ENCODE results near the gene CTDSP2.

The CTDSP2 gene

GRCh38 chr12:57782243-57782607 is 64.3 kb downstream of the CTDSP2 start:
- Histone ChIP-seq H3K36me3 (ENCODE audit: insufficient read depth, insufficient read length, low read length) (peaks cover 40% of the 10 kb centered on the region), H3K9ac (ENCODE audit: insufficient read length, low read depth) (no peak overlapping the region), H3K9me3 (ENCODE audit: insufficient read depth, low read length) (no peaks in the 10 kb centered on the region), H3K4me3 (ENCODE audit: insufficient read length, low read depth) (peak overlapping the region; percentile 100), H3K4me1 (ENCODE audit: insufficient read depth, insufficient read length) (no peaks in the 10 kb centered on the region), H3K27me3 (ENCODE audit: insufficient read depth, insufficient read length) (no peaks in the 10 kb centered on the region)
- DNase-seq (ENCODE audit: low read depth, low spot score): no peak
- no peak for TF ChIP-seq ZNF274 (IDR thresholded peaks at IDR 0.05; ENCODE audit: low read depth, low read length)
- no peak for TF ChIP-seq YY1 (IDR thresholded peaks at IDR 0.05; ENCODE audit: insufficient read depth, insufficient read length)
- no peak for TF ChIP-seq SUZ12 (IDR thresholded peaks at IDR 0.05; ENCODE audit: extremely low read depth, insufficient read depth, insufficient read length)

- Histone ChIP-seq H3K9ac (ENCODE audit: insufficient read length, low read depth) (no peak overlapping the region), H3K27me3 (ENCODE audit: insufficient read depth, insufficient read length) (no peaks in the 10 kb centered on the region), H3K4me3 (ENCODE audit: insufficient read length, low read depth) (no peak overlapping the region), H3K4me1 (ENCODE audit: insufficient read depth, insufficient read length) (no peaks in the 10 kb centered on the region), H3K36me3 (ENCODE audit: insufficient read depth, insufficient read length, low read length) (peaks cover 38% of the 10 kb centered on the region), H3K9me3 (ENCODE audit: insufficient read depth, low read length) (no peaks in the 10 kb centered on the region)
- no peak for DNase-seq (ENCODE audit: low read depth, low spot score)
- TF ChIP-seq YY1 (IDR thresholded peaks at IDR 0.05; ENCODE audit: insufficient read depth, insufficient read length) (no peak), ZNF274 (IDR thresholded peaks at IDR 0.05; ENCODE audit: low read depth, low read length) (no peak), SUZ12 (IDR thresholded peaks at IDR 0.05; ENCODE audit: extremely low read depth, insufficient read depth, insufficient read length) (no peak)
Observed at GRCh38 chr12:57781801-57782200, 64.7 kb downstream of the CTDSP2 start.

GRCh38 chr12:57781244-57781643 is 65.3 kb downstream of the CTDSP2 start:
- Histone ChIP-seq H3K9me3 (ENCODE audit: insufficient read depth, low read length) (no peaks in the 10 kb centered on the region), H3K36me3 (ENCODE audit: insufficient read depth, insufficient read length, low read length) (peaks cover 33% of the 10 kb centered on the region), H3K27me3 (ENCODE audit: insufficient read depth, insufficient read length) (no peaks in the 10 kb centered on the region), H3K9ac (ENCODE audit: insufficient read length, low read depth) (no peak overlapping the region), H3K4me3 (ENCODE audit: insufficient read length, low read depth) (no peak overlapping the region), H3K4me1 (ENCODE audit: insufficient read depth, insufficient read length) (no peaks in the 10 kb centered on the region)
- DNase-seq (ENCODE audit: low read depth, low spot score): no peak
- TF ChIP-seq ZNF274 (IDR thresholded peaks at IDR 0.05; ENCODE audit: low read depth, low read length) (no peak), SUZ12 (IDR thresholded peaks at IDR 0.05; ENCODE audit: extremely low read depth, insufficient read depth, insufficient read length) (no peak), YY1 (IDR thresholded peaks at IDR 0.05; ENCODE audit: insufficient read depth, insufficient read length) (no peak)

- H3K4me3 ChIP-seq (ENCODE audit: insufficient read length, low read depth): no peak overlapping the region
- H3K36me3 ChIP-seq (ENCODE audit: insufficient read depth, insufficient read length, low read length): peaks cover 27% of the 10 kb centered on the region
- H3K9me3 ChIP-seq (ENCODE audit: insufficient read depth, low read length): no peaks in the 10 kb centered on the region
- no peaks in the 10 kb centered on the region for H3K4me1 ChIP-seq (ENCODE audit: insufficient read depth, insufficient read length)
- no peak for DNase-seq (ENCODE audit: low read depth, low spot score)
- H3K9ac ChIP-seq (ENCODE audit: insufficient read length, low read depth): no peak overlapping the region
- H3K27me3 ChIP-seq (ENCODE audit: insufficient read depth, insufficient read length): no peaks in the 10 kb centered on the region
- TF ChIP-seq YY1 (IDR thresholded peaks at IDR 0.05; ENCODE audit: insufficient read depth, insufficient read length): no peak
- no peak for TF ChIP-seq ZNF274 (IDR thresholded peaks at IDR 0.05; ENCODE audit: low read depth, low read length)
- no peak for TF ChIP-seq SUZ12 (IDR thresholded peaks at IDR 0.05; ENCODE audit: extremely low read depth, insufficient read depth, insufficient read length)
Observed at GRCh38 chr12:57780284-57780897, 66.1 kb downstream of the CTDSP2 start.

DNA sequence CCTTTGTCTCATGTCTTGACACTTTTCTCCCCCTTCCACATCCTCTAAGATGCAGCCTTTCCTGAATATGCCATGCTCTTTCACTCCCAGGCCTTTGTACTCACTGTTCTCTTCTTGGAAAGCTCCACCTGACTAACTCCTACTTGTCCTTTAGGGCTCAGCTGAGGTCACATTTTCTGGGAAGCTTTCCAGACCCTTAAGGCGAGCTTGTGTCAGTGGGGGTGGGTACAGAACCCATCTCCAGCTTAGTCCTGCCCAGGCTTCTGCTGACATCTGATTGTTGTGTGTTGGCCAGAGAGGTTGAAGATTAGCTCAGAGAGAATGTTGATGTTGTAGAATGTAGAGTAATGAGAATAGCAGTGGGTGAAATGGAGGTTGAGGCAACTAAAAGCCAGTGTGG is 66.8 kb downstream of the CTDSP2 start:
- Histone ChIP-seq H3K4me3 (ENCODE audit: insufficient read length, low read depth) (no peak overlapping the region), H3K4me1 (ENCODE audit: insufficient read depth, insufficient read length) (no peaks in the 10 kb centered on the region), H3K9ac (ENCODE audit: insufficient read length, low read depth) (no peak overlapping the region), H3K9me3 (ENCODE audit: insufficient read depth, low read length) (no peaks in the 10 kb centered on the region), H3K27me3 (ENCODE audit: insufficient read depth, insufficient read length) (no peaks in the 10 kb centered on the region), H3K36me3 (ENCODE audit: insufficient read depth, insufficient read length, low read length) (peaks cover 24% of the 10 kb centered on the region)
- TF ChIP-seq YY1 (IDR thresholded peaks at IDR 0.05; ENCODE audit: insufficient read depth, insufficient read length): no peak
- TF ChIP-seq ZNF274 (IDR thresholded peaks at IDR 0.05; ENCODE audit: low read depth, low read length): no peak
- TF ChIP-seq SUZ12 (IDR thresholded peaks at IDR 0.05; ENCODE audit: extremely low read depth, insufficient read depth, insufficient read length): no peak
- no peak for DNase-seq (ENCODE audit: low read depth, low spot score)

DNA sequence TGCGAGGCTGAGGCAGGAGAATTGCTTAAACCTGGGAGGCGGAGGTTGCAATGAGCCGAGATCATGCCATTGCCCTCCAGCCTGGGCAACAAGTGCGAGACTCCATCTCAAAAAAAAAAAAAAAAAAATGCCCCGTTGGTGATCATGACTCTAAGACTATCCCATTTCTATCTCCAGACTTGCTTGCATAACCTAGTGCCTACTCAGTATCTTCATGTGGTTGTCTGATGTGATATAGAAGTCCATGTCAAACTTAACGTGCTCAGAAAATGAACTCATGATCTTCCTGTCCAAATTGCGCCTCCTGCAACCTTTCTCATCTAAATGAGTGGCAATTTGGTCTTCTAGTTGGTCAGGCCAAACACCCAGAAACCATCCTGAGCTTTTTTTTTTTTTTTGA is 68.6 kb downstream of the CTDSP2 start:
- TF ChIP-seq SUZ12 (IDR thresholded peaks at IDR 0.05; ENCODE audit: extremely low read depth, insufficient read depth, insufficient read length): no peak
- TF ChIP-seq YY1 (IDR thresholded peaks at IDR 0.05; ENCODE audit: insufficient read depth, insufficient read length): no peak
- TF ChIP-seq ZNF274 (IDR thresholded peaks at IDR 0.05; ENCODE audit: low read depth, low read length): no peak

DNA sequence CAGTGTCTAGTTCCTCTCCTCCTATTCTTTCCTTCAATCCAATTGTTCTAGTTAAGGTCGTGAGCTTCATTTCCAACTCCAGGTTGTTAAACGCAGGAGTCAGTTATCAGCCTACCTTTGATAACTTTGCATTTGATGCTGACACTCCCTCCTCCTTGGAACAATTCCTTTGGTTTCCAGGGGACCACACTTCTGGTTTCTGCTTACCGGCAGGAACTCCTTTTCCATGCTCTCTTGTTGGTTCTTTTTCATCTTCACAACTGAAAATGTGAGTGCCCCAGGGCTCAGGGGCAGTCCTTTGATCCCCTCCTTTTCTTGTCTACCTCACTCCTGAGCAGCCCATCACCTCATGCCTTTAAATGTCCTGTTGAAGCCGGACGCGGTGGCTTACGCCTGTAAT is 69.2 kb downstream of the CTDSP2 start:
- Histone ChIP-seq H3K4me1 (ENCODE audit: insufficient read depth, insufficient read length) (no peaks in the 10 kb centered on the region), H3K4me3 (ENCODE audit: insufficient read length, low read depth) (no peak overlapping the region), H3K9me3 (ENCODE audit: insufficient read depth, low read length) (no peaks in the 10 kb centered on the region), H3K27me3 (ENCODE audit: insufficient read depth, insufficient read length) (no peaks in the 10 kb centered on the region), H3K9ac (ENCODE audit: insufficient read length, low read depth) (no peak overlapping the region), H3K36me3 (ENCODE audit: insufficient read depth, insufficient read length, low read length) (peaks cover 13% of the 10 kb centered on the region)
- DNase-seq (ENCODE audit: low read depth, low spot score): no peak
- no peak for TF ChIP-seq ZNF274 (IDR thresholded peaks at IDR 0.05; ENCODE audit: low read depth, low read length)
- TF ChIP-seq SUZ12 (IDR thresholded peaks at IDR 0.05; ENCODE audit: extremely low read depth, insufficient read depth, insufficient read length): no peak
- TF ChIP-seq YY1 (IDR thresholded peaks at IDR 0.05; ENCODE audit: insufficient read depth, insufficient read length): no peak

More for the DNA sequence above, 68.6 kb downstream of the CTDSP2 start:
- Histone ChIP-seq H3K36me3 (ENCODE audit: insufficient read depth, insufficient read length, low read length) (peaks cover 13% of the 10 kb centered on the region), H3K4me1 (ENCODE audit: insufficient read depth, insufficient read length) (no peaks in the 10 kb centered on the region), H3K9ac (ENCODE audit: insufficient read length, low read depth) (no peak overlapping the region), H3K27me3 (ENCODE audit: insufficient read depth, insufficient read length) (no peaks in the 10 kb centered on the region), H3K9me3 (ENCODE audit: insufficient read depth, low read length) (no peaks in the 10 kb centered on the region), H3K4me3 (ENCODE audit: insufficient read length, low read depth) (no peak overlapping the region)
- no peak for DNase-seq (ENCODE audit: low read depth, low spot score)

All from NT2/D1 (cell line).